Ovary (tissue), 9 donors: ENCODE measurements around the gene TBXAS1. TPM values are rescaled to one million over a fixed set of nuclear protein-coding genes. Genes with fewer than 3 reads are reported as not detected.

ENCODE experiments used
- DNase-seq, 5 donors: peaks; one replicate each; pipeline ENCODE4 v3.0.0-alpha.2; 2019 to 2020
- H3K27ac ChIP-seq, 2 donors: fragments of 200-600 bp; one replicate each; pipeline versions ENCODE4 v1.5.1 to v1.8.0; 2019 to 2022
- H3K27me3 ChIP-seq: fragments of 200-600 bp; one replicate; pipeline ENCODE4 v1.8.0; 2022
- H3K36me3 ChIP-seq: fragments of 200-600 bp; sonication (generic); one replicate; pipeline ENCODE4 v1.5.1; 2019
- H3K4me1 ChIP-seq: one replicate; pipeline ENCODE4 v1.8.1; 2013; ENCODE audit warnings: mild to moderate bottlenecking, moderate library complexity; ENCODE audit not compliant: insufficient read depth
- H3K4me3 ChIP-seq: fragments of 200-600 bp; sonication (generic); one replicate; pipeline ENCODE4 v1.5.1; 2017
- H3K9me3 ChIP-seq, 2 donors: fragments of 200-600 bp in 1 of 2; sonication (generic) in 1 of 2; one replicate each; pipeline versions ENCODE4 v1.5.1 to v1.8.1; 2013 to 2019; ENCODE audit warnings: mild to moderate bottlenecking in 1 of 2, moderate library complexity in 1 of 2
- CTCF ChIP-seq, 3 donors: fragments of 450-650 bp in 2 of 3; fragments of 200-600 bp in 1 of 3; IDR thresholded peaks; one replicate each; pipeline versions ENCODE4 v1.5.1 to v1.8.0; 2016 to 2022; ENCODE audit warnings: antibody characterized with exemption in 3 of 3, mild to moderate bottlenecking in 1 of 3
- EP300 ChIP-seq: sonication (generic); formaldehyde crosslinking; IDR thresholded peaks from one replicate; pipeline ENCODE4 v1.6.1; 2017; ENCODE audit warnings: antibody characterized with exemption
- POLR2A ChIP-seq: fragments of 450-650 bp; IDR thresholded peaks from one replicate; pipeline ENCODE4 v1.6.1; 2017; ENCODE audit warnings: antibody characterized with exemption, mild to moderate bottlenecking, moderate library complexity
- WGBS, 3 donors: extraction: QIAGEN DNeasy Blood & Tissue Kit in 1 of 3; methylation state at CpG; one replicate each; pipeline versions ENCODE4 v1.1.5 to v1.1.7; 2013 to 2017; 5-methylcytosine and 5-hydroxymethylcytosine counted together
- intact Hi-C, 4 donors: fragments of 100-400 bp; cut with DNase I; formaldehyde crosslinking; loops; one replicate each; pipeline versions ENCODE4 v1.11.0 to v1.15.1; 2022 to 2023
- polyA plus RNA-seq, 2 donors: library from polyadenylated mRNA; stranded (reverse); fragments of 200-250 nt in 1 of 2; fragments of 350-450 nt in 1 of 2; fragmentation: Illumina TruSeq in 1 of 2; extraction: RNeasy Lipid Tissue Mini Kit (QIAGEN cat#74804) in 1 of 2; gene quantifications; one replicate each; pipeline ENCODE4 v1.2.3, GENCODE V29; 2013 to 2014
- total RNA-seq, 7 donors: library from RNA; depleted of rRNA in 2 of 7; stranded (reverse); fragments of >200 nt in 2 of 7; fragmentation: NEBNext Ultra II Directional in 3 of 7; extraction: Animal tissue kit (Norgen Biotek cat#: 25700) in 3 of 7; gene quantifications; one replicate each; pipeline versions ENCODE4 v1.1.0 to v1.2.4, GENCODE V29; 2016 to 2023
- donor health status: DM: no; HTN: no; CAD: no; lungs with moderate emphysema.
- donor health status: DM: no; HTN: no; CAD: no.
- donor health status: Bipolar disorder and iron deficiency.
- donor health status: DM: yes; HTN: yes; CAD: no.
- donor health status: DM: no; HTN: no; CAD: no.
- donor health status: DM: yes; HTN: yes; CAD: no.

Gene TBXAS1
- total and polyA plus RNA-seq, 9 donors, result 3.1 to 16.8 (median 9.0) TPM

GRCh38 chr7:139958599-139959284 lies 129.7 kb downstream of the TBXAS1 start:
- WGBS, 3 donors, result 79 to 86% (median 83%) methylated on average over 14 of the region's 14 CpGs
- Histone ChIP-seq H3K27me3 (no peaks in the 10 kb centered on the region), H3K4me3 (no peak overlapping the region), H3K4me1 (no peaks in the 10 kb centered on the region), H3K27ac (no peak overlapping the region), H3K36me3 (no peaks in the 10 kb centered on the region), H3K9me3 (no peaks in the 10 kb centered on the region)
- DNase-seq, result no peak
- TF ChIP-seq EP300 (no peak), CTCF (IDR thresholded peaks at IDR 0.05) (no peak), POLR2A (no peak)
- intact Hi-C loops, result no loop called here

- Histone ChIP-seq H3K4me1 (no peaks in the 10 kb centered on the region), H3K27me3 (no peaks in the 10 kb centered on the region), H3K9me3 (no peaks in the 10 kb centered on the region), H3K27ac (no peak overlapping the region), H3K4me3 (no peak overlapping the region), H3K36me3 (no peaks in the 10 kb centered on the region)
- WGBS, 3 donors, result 29 to 62% (median 41%) methylated on average over 6 of the region's 6 CpGs
- TF ChIP-seq EP300, result no peak
- no peak for TF ChIP-seq CTCF (IDR thresholded peaks at IDR 0.05)
- TF ChIP-seq POLR2A, result no peak
- intact Hi-C loops, result no loop called here
- DNase-seq, result no peak
These were observed 130.2 kb downstream of the TBXAS1 start for GRCh38 chr7:139959285-139959628.

GRCh38 chr7:139959718-139960117 lies 130.7 kb downstream of the TBXAS1 start:
- intact Hi-C loops, result no loop called here
- TF ChIP-seq CTCF (IDR thresholded peaks at IDR 0.05) (no peak), POLR2A (no peak), EP300 (no peak)
- Histone ChIP-seq H3K27me3 (no peaks in the 10 kb centered on the region), H3K4me1 (no peaks in the 10 kb centered on the region), H3K27ac (no peak overlapping the region), H3K4me3 (no peak overlapping the region), H3K36me3 (no peaks in the 10 kb centered on the region), H3K9me3 (no peaks in the 10 kb centered on the region)
- WGBS, 3 donors, result 87 to 90% (median 87%) methylated on average over 5 of the region's 5 CpGs
- no peak for DNase-seq

GRCh38 chr7:139960157-139960556 lies 131.1 kb downstream of the TBXAS1 start:
- intact Hi-C loops, result no loop called here
- DNase-seq, result no peak

More at GRCh38 chr7:139960157-139960556, 131.1 kb downstream of the TBXAS1 start:
- no peak overlapping the region for H3K4me3 ChIP-seq
- H3K36me3 ChIP-seq, result no peaks in the 10 kb centered on the region
- H3K27ac ChIP-seq, result no peak overlapping the region
- no peaks in the 10 kb centered on the region for H3K9me3 ChIP-seq
- no peaks in the 10 kb centered on the region for H3K27me3 ChIP-seq
- no peaks in the 10 kb centered on the region for H3K4me1 ChIP-seq
- TF ChIP-seq EP300 (no peak), CTCF (IDR thresholded peaks at IDR 0.05) (no peak)
- 87 to 94% (median 89%) methylated on average over 6 of the region's 6 CpGs for WGBS, 3 donors
